CD4-positive, alpha-beta T cell (primary cell): Measurements from ENCODE around the gene KLHL11. TPM values are rescaled to one million over a fixed set of nuclear protein-coding genes. Genes with fewer than 3 reads are reported as not detected.

Experiments
- ATAC-seq: fragments of 200-7000 bp; cut with Tn5 transposase; one replicate; pipeline ENCODE4 v1.10.0; 2022; ENCODE audit warnings: mild to moderate bottlenecking; ENCODE audit not compliant: poor library complexity
- CTCF ChIA-PET: fragments of 350-600 bp; sonication (Branson Sonifier 250); formaldehyde crosslinking; loops from one replicate; lab custom pipeline; 2021; ENCODE audit warnings: antibody characterized with exemption, inconsistent platforms; lab: Charles Lee
- POLR2A ChIA-PET: fragments of 350-600 bp; sonication (Branson Sonifier 250); formaldehyde crosslinking; loops from one replicate; lab custom pipeline; 2021; ENCODE audit warnings: antibody characterized with exemption, inconsistent platforms; lab: Charles Lee
- DNase-seq, 14 experiments: peaks; one replicate each; pipeline ENCODE4 v3.0.0-alpha.2; 2013 to 2020; ENCODE audit warnings: mixed read lengths in 2 of 14
- H3K27ac ChIP-seq, 2 donors: one replicate each; pipeline versions ENCODE4 v1.5.1 to v1.7.0; 2013; ENCODE audit warnings: low read length in 2 of 2, low read depth in 1 of 2, mild to moderate bottlenecking in 1 of 2
- H3K27me3 ChIP-seq, 2 experiments: 1 replicate in 1 of 2; 2 replicates in 1 of 2; pipeline versions ENCODE4 v1.6.1 to v1.7.0; 2013; ENCODE audit warnings: low read length in 2 of 2, control low read depth in 1 of 2, mild to moderate bottlenecking in 1 of 2, moderate library complexity in 1 of 2; ENCODE audit not compliant: insufficient read depth in 2 of 2, control insufficient read depth in 1 of 2
- H3K36me3 ChIP-seq: one replicate; pipeline ENCODE4 v1.6.1; 2013; ENCODE audit warnings: low read length, control low read depth; ENCODE audit not compliant: insufficient read depth
- H3K4me1 ChIP-seq: one replicate; pipeline ENCODE4 v1.6.1; 2013; ENCODE audit warnings: low read length, control low read depth; ENCODE audit not compliant: insufficient read depth
- H3K4me3 ChIP-seq: one replicate; pipeline ENCODE4 v1.5.1; 2013; ENCODE audit warnings: mild to moderate bottlenecking, low read length, moderate library complexity
- H3K9me3 ChIP-seq, 2 experiments: 1 replicate in 1 of 2; 2 replicates in 1 of 2; pipeline versions ENCODE4 v1.6.1 to v1.7.0; 2013; ENCODE audit warnings: low read length in 2 of 2, mild to moderate bottlenecking in 2 of 2, control low read depth in 1 of 2, moderate library complexity in 1 of 2; ENCODE audit not compliant: control insufficient read depth in 1 of 2, insufficient read depth in 1 of 2
- H3K27ac Mint-ChIP-seq: one replicate; pipeline ENCODE4 v1.8.0; 2020; ENCODE audit warnings: mixed read lengths
- H3K27me3 Mint-ChIP-seq: one replicate; pipeline ENCODE4 v1.8.0; 2021; ENCODE audit warnings: mixed read lengths
- H3K36me3 Mint-ChIP-seq: one replicate; pipeline ENCODE4 v1.8.0; 2021; ENCODE audit warnings: low read depth, mixed read lengths
- H3K4me1 Mint-ChIP-seq: one replicate; pipeline ENCODE4 v1.8.0; 2021; ENCODE audit warnings: low read depth, mixed read lengths
- H3K4me3 Mint-ChIP-seq: one replicate; pipeline ENCODE4 v1.8.0; 2020; ENCODE audit warnings: mild to moderate bottlenecking, mixed read lengths
- H3K9me3 Mint-ChIP-seq: one replicate; pipeline ENCODE4 v1.8.0; 2020; ENCODE audit warnings: mixed read lengths
- intact Hi-C, 2 experiments: fragments of 100-400 bp; cut with DNase I in 1 of 2; cut with micrococcal nuclease in 1 of 2; formaldehyde crosslinking; loops; one replicate each; pipeline versions ENCODE4 v1.15.1 to v1.9.0; 2023 to 2025; cut with DNase I, micrococcal nuclease
- total RNA-seq, 174 experiments: library from RNA in 2 of 174; stranded (reverse) in 2 of 174; gene quantifications; one replicate each; pipeline ENCODE4 v1.2.3 and lab custom pipeline; 2021 to 2026
- TF ChIP-seq, protein P1 (sequence below): fragments of 200-600 bp; IDR thresholded peaks from one replicate; pipeline ENCODE4 v1.8.0; 2022; ENCODE audit warnings: antibody characterized with exemption, mild to moderate bottlenecking

Gene KLHL11
- total RNA-seq, 2 experiments from 2014 or later, result 32.9 to 34.0 TPM

GRCh38 chr17:41824086-41824485 lies 41.1 kb downstream of the KLHL11 start:
- intact Hi-C loops, result no loop called here
- TF ChIP-seq, protein P1, sequence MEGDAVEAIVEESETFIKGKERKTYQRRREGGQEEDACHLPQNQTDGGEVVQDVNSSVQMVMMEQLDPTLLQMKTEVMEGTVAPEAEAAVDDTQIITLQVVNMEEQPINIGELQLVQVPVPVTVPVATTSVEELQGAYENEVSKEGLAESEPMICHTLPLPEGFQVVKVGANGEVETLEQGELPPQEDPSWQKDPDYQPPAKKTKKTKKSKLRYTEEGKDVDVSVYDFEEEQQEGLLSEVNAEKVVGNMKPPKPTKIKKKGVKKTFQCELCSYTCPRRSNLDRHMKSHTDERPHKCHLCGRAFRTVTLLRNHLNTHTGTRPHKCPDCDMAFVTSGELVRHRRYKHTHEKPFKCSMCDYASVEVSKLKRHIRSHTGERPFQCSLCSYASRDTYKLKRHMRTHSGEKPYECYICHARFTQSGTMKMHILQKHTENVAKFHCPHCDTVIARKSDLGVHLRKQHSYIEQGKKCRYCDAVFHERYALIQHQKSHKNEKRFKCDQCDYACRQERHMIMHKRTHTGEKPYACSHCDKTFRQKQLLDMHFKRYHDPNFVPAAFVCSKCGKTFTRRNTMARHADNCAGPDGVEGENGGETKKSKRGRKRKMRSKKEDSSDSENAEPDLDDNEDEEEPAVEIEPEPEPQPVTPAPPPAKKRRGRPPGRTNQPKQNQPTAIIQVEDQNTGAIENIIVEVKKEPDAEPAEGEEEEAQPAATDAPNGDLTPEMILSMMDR, result no peak
- no peak for ATAC-seq
- Histone ChIP-seq H3K27me3 (no peaks in the 10 kb centered on the region), H3K27ac (no peak overlapping the region), H3K9me3 (no peaks in the 10 kb centered on the region), H3K4me1 (no peaks in the 10 kb centered on the region), H3K36me3 (peaks cover 5% of the 10 kb centered on the region), H3K4me3 (no peak overlapping the region)
- H3K4me1 Mint-ChIP-seq, result no peaks in the 10 kb centered on the region
- H3K27me3 Mint-ChIP-seq, result no peaks in the 10 kb centered on the region
- no peak for DNase-seq
- no peaks in the 10 kb centered on the region for H3K9me3 Mint-ChIP-seq
- peaks cover 9% of the 10 kb centered on the region for H3K36me3 Mint-ChIP-seq
- ChIA-PET POLR2A (no interaction called here), CTCF (no interaction called here)
- no peak overlapping the region for H3K27ac Mint-ChIP-seq
- H3K4me3 Mint-ChIP-seq, result no peak overlapping the region

DNA sequence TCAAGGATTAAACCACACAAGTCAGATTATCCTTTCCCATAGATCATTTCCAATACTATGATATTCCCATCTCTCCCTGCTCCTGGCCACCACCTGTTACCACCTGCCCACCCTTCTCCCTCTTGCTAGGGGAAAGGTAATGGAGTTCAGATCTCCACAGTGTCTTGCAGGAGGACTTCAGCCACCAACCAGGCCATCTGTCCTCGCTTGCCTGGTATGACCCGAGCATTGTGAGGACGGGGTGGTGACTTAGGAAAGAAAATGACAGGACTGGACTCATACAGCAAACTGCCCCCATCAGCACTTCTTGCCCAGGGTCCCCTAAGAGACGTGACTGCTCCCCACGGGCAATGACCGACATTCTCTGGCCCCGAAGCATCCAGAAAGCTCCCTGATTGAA lies 41.6 kb downstream of the KLHL11 start:
- H3K27me3 ChIP-seq, result no peaks in the 10 kb centered on the region
- H3K27ac ChIP-seq, result no peak overlapping the region
- CTCF ChIA-PET, result no interaction called here
- H3K36me3 ChIP-seq, result peaks cover 3% of the 10 kb centered on the region
- H3K4me1 ChIP-seq, result no peaks in the 10 kb centered on the region
- H3K4me1 Mint-ChIP-seq, result no peaks in the 10 kb centered on the region
- no peak overlapping the region for H3K27ac Mint-ChIP-seq
- POLR2A ChIA-PET, result no interaction called here
- intact Hi-C loops, result no loop called here
- TF ChIP-seq, protein P1, result no peak
- H3K9me3 Mint-ChIP-seq, result no peaks in the 10 kb centered on the region
- H3K4me3 ChIP-seq, result no peak overlapping the region
- peaks cover 9% of the 10 kb centered on the region for H3K36me3 Mint-ChIP-seq
- H3K27me3 Mint-ChIP-seq, result no peaks in the 10 kb centered on the region
- no peak for ATAC-seq
- H3K4me3 Mint-ChIP-seq, result no peak overlapping the region
- no peak for DNase-seq
- H3K9me3 ChIP-seq, result no peaks in the 10 kb centered on the region

DNA sequence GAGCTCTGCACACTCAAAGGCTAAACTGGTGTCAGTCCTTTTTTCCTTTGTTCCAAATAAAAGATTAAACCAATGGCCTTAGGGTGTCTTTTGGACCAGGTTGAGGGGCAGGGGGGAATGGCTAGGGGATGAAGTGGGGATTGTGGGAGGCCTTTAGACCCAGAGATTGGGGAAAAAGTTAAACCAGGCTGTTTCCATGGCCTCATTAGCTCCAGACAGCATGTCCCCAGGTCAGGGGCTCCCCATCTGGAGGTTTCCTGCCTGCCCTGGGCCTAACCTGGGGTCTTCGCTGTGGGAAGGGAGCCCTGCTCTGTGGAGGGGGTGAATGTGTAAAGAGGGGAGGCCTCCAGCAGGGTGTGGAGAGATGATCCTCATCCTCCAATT lies 42.1 kb downstream of the KLHL11 start:
- ChIA-PET CTCF (no interaction called here), POLR2A (no interaction called here)
- Mint-ChIP-seq H3K27me3 (no peaks in the 10 kb centered on the region), H3K4me3 (no peak overlapping the region), H3K36me3 (peaks cover 9% of the 10 kb centered on the region), H3K27ac (no peak overlapping the region), H3K9me3 (no peaks in the 10 kb centered on the region), H3K4me1 (no peaks in the 10 kb centered on the region)
- no peaks in the 10 kb centered on the region for H3K4me1 ChIP-seq
- peaks cover 2% of the 10 kb centered on the region for H3K36me3 ChIP-seq
- no peak overlapping the region for H3K27ac ChIP-seq
- H3K4me3 ChIP-seq, result no peak overlapping the region
- TF ChIP-seq, protein P1, result no peak
- ATAC-seq (no peak), DNase-seq (no peak)
- intact Hi-C loops, result no loop called here
- no peaks in the 10 kb centered on the region for H3K27me3 ChIP-seq
- no peaks in the 10 kb centered on the region for H3K9me3 ChIP-seq
